Stimulated activated CD8-positive, alpha-beta memory T cell treated with anti-CD3 and anti-CD28 coated beads, Interleukin-15, amount 100 ng/mL, for 24 hours (primary cell): Measurements from ENCODE around the gene MORN4.

Source experiments
- DNase-seq: peaks from one replicate; pipeline ENCODE4 v3.0.0-alpha.2; 2020; ENCODE audit warnings: low read depth

Gene MORN4

DNA sequence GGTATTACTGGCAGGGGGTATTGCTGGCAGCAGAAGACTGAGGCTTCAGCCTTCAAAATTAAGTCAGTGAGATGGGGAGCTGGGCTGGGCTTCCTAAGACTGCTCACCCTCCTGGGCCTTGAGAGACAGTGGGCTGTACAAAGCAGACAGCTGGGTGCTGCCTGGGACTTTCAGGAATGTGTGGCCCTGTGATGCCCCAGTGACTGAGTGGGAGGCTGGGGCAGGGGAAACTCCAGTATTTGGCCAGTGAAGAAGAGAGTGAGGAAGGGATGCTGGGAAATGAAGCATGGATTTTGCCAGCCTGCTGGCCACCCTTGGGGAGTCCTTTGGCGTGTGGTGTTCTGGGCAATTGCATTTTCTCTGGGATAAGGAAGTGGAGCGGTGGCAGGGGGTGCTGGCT, 60.3 kb downstream of the MORN4 start:
- DNase-seq: no peak

DNA sequence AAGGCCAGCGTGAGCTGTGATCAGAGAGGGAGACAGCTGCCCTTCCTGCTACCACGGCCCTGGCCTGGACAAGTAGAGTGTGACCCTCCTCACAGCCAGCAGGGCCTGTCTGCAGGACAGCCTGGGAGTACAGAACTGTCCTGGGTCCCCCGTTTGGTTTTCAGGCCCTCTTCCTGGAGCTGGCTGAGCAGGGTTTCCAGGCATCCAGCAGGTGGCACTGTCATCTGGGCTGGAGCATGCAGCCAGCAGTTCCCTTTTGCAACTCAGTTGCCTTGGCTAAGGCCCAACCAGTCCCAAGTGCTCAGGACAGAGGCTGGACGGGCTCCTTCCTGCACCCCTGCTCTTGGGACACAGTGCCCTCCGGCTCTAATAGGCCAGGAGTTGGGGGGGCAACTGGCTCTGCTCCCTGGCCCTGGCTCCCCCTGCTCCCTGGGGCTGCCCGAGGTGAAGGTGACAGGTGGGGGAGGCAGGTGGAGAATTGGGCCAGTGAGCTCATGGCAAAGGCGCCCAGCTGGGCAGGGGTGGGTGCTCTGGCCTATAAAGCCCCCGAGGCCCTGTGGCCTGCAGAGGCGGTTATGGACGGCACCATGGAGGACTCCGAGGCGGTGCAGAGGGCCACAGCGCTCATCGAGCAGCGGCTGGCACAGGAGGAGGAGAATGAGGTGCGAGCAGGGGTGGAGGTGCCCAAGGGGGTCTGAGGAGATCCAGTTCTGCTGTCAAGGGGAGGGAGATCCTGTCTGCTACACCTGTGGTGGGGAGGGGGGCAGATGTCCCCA, 60.9 kb downstream of the MORN4 start, which contains the start of gene ANKRD2:
Gene ANKRD2 (plus strand): TSS at position 566 of the 776 bp plus-strand sequence. CDS start 10 bp downstream, at position 576.
- peak; percentile 21 for DNase-seq

DNA sequence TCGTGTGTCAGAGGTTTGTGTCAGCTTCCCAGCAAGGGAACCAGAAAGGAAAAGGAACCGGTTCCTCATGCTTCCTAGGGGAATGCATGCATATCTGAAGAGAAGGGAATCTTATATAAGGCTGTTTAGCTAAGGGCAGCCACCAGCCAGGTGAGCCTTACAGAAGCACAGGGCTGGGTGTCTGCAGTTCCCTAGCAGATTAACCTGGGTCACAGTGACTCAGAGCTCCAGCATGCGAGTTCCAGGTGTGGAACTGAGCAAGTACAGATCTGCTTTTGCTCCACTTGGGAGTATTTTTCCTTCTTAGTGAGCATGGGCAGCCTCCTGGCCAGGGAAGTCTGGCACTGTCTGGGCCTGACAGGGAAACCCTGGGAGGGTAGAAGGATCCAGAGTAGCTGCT, 61.7 kb downstream of the MORN4 start:
- no peak for DNase-seq

DNA sequence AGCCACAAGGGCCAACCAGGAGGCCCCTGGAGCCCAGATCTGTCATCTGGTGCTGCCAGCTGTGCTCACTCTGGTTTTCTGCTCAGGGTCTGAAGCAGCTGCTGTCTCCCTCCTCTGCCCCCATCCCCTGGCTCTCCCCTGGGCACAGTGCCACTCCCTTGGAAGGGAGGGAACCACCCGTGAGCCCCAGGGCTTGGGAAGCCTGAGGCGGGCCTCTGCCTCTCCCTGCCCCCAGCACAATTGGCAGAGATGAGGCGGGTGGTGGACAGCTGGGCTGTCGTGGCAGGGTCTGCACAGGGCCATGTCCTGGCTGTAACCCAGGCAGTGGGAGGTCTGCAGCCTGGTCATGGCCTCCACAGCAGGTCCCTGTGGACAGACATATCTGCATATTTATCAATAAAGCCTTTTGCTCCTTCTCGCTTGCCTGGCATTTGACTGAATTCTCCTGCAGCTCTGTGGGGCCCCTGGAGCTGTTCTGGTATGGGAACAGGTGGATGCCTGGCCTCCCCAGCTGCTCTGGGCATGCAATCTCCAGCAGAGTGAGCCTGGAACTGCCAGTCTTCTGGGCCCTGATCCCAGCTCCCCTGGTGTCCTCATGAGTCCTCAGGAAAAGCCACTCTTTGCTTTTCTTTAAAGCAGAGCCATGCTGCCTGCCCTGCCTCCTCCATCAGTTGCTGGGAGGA, 62.4 kb downstream of the MORN4 start:
- DNase-seq: no peak

DNA sequence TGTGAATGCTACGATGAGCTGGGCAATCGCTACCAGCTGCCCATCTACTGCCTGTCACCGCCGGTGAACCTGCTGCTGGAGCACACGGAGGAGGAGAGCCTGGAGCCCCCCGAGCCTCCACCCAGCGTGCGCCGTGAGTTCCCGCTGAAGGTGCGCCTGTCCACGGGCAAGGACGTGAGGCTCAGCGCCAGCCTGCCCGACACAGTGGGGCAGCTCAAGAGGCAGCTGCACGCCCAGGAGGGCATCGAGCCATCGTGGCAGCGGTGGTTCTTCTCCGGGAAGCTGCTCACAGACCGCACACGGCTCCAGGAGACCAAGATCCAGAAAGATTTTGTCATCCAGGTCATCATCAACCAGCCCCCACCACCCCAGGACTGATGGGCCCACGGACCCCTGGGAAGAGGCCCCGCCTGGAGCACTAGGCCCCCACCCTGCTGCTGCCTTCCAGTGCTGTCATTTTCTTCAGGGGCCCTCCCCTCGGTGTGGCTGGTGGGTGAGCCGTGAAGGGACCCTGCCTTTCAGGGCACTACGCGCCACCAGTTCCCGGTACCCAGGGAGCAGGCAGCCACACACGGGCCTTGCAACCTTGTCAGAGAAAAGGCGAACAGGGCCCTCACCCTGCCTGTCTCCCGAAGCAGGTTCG, 63.0 kb downstream of the MORN4 start:
- DNase-seq: no peak

DNA sequence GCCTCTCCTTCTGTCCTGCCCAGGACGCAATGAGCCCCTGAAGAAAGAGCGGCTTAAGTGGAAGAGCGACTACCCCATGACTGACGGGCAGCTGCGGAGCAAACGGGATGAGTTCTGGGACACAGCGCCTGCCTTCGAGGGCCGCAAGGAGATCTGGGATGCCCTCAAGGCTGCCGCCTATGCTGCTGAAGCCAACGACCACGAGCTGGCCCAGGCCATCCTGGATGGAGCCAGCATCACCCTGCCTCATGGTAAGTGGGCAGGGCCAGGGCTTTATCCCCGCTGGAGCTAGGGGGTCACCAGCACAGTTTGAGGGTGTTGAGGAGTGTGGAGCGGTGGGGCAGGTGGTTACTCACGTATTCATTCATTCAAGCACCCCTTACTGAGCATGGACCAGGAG, 65.4 kb downstream of the MORN4 start:
- no peak for DNase-seq

DNA sequence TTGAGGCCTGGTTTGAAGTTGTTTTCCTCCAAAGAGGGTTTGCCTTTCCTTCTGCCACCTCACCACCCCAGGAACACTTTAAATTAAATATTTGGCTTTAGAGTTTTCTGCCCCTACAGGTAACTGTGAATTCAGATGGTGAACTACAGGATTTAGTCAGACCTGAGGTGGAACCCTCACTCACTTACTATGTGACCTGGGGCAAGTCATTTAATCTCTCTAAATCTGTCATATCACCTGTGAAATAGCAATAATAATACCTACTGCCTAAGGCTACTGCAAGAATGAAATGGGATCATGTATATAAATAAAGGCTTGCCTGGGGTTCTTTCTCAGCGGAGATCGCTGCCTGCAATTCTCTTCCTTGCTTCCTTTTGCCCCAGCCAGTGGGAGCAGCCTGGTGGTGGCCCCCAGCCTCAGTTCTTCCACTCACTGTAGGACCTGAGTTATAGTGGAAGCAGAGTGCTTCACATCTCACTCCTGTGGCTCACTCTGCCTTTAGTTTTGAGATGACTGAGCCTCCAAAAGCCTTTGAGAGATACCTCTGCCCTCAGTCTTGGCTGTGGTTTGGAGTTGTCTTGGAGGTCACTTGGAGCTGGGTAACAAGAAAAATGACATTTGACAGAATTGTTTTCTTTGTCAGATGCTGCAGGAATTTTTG, 66.8 kb downstream of the MORN4 start:
- no peak for DNase-seq

DNA sequence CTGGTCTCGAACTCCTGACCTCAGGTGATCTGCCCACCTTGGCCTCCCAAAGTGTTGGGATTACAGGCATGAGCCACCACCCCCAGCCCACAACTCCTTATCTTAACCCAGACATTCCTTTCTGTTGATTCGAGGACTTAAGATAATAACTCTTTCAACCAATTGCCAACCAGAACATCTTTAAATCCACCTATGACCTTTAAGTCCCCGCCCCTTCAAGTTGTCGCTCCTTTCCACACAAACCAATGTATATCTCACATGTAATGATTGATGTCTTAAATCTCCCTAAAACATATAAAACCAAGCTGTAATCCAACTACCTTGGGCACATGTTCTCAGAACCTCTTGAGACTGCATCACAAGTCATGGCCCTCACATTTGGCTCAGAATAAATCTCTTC, 68.5 kb downstream of the MORN4 start:
- no peak for DNase-seq
